Keratinocyte (primary cell): ENCODE results near the gene NFE2L1. TPM values are rescaled to one million over a fixed set of nuclear protein-coding genes. Genes with fewer than 3 reads are reported as not detected.

Experiments used
- DNase-seq: peaks from one replicate; pipeline ENCODE4 v3.0.0-alpha.2; 2011; ENCODE audit warnings: low read depth, missing footprints, low spot score
- FAIRE-seq: peaks from 2 replicates; lab custom pipeline; 2011; peaks lifted over from hg19 to GRCh38; lab: Jason Lieb, UNC
- H2AFZ ChIP-seq: 2 replicates; pipeline ENCODE4 v1.6.0; 2012; ENCODE audit warnings: low read length, control low read depth, inconsistent platforms; ENCODE audit not compliant: control insufficient read depth
- H3K27ac ChIP-seq: 2 replicates; pipeline ENCODE4 v1.5.1; 2011; ENCODE audit warnings: low read length; ENCODE audit not compliant: control insufficient read depth, insufficient read depth
- H3K27me3 ChIP-seq: 3 replicates; pipeline ENCODE4 v1.6.0; 2011; ENCODE audit warnings: low read length; ENCODE audit not compliant: control insufficient read depth, insufficient read depth; ENCODE audit errors: extremely low read depth
- H3K36me3 ChIP-seq, 2 experiments: 2 replicates in 1 of 2; 3 replicates in 1 of 2; pipeline ENCODE4 v1.5.1; 2011; ENCODE audit warnings: low read length in 2 of 2, mild to moderate bottlenecking in 1 of 2; ENCODE audit not compliant: control insufficient read depth in 2 of 2, insufficient read depth in 2 of 2; ENCODE audit errors: extremely low read depth in 1 of 2
- H3K4me1 ChIP-seq: 3 replicates; pipeline ENCODE4 v1.5.1; 2011; ENCODE audit warnings: low read length; ENCODE audit not compliant: control insufficient read depth, insufficient read depth; ENCODE audit errors: extremely low read depth
- H3K4me2 ChIP-seq: 3 replicates; pipeline ENCODE4 v1.6.0; 2011; ENCODE audit warnings: low read depth, low read length; ENCODE audit not compliant: control insufficient read depth, insufficient read depth; ENCODE audit errors: extremely low read depth
- H3K4me3 ChIP-seq, 3 experiments: fragments of 200-600 bp in 1 of 3; sonication (generic) in 1 of 3; 2 replicates in 2 of 3; 3 replicates in 1 of 3; pipeline ENCODE4 v1.5.1; 2011 to 2016; ENCODE audit warnings: low read length in 3 of 3, mild to moderate bottlenecking in 3 of 3, control low read depth in 2 of 3, inconsistent platforms in 1 of 3, low read depth in 1 of 3, mixed read lengths in 1 of 3, mixed run types in 1 of 3, moderate library complexity in 1 of 3; ENCODE audit not compliant: control insufficient read depth in 2 of 3, insufficient read depth in 2 of 3; ENCODE audit errors: extremely low read depth in 1 of 3
- H3K79me2 ChIP-seq: 2 replicates; pipeline ENCODE4 v1.6.0; 2012; ENCODE audit warnings: low read length; ENCODE audit not compliant: control insufficient read depth, insufficient read depth
- H3K9ac ChIP-seq: 3 replicates; pipeline ENCODE4 v1.6.0; 2011; ENCODE audit warnings: low read length; ENCODE audit not compliant: control insufficient read depth, insufficient read depth; ENCODE audit errors: extremely low read depth
- H3K9me1 ChIP-seq: 3 replicates; pipeline ENCODE4 v1.6.0; 2011; ENCODE audit warnings: low read length; ENCODE audit not compliant: control insufficient read depth, insufficient read depth; ENCODE audit errors: extremely low read depth
- H3K9me3 ChIP-seq: 2 replicates; pipeline ENCODE4 v1.5.1; 2012; ENCODE audit warnings: low read depth, low read length; ENCODE audit not compliant: control insufficient read depth
- H4K20me1 ChIP-seq: 3 replicates; pipeline ENCODE4 v1.6.0; 2011; ENCODE audit warnings: low read length; ENCODE audit not compliant: control insufficient read depth, insufficient read depth; ENCODE audit errors: extremely low read depth
- EZH2 ChIP-seq: IDR thresholded peaks from one replicate; pipeline ENCODE4 v1.6.1; 2012; ENCODE audit warnings: inconsistent platforms, mild to moderate bottlenecking, low read length, moderate library complexity
- dilution Hi-C: fragments of 300-500 bp; cut with MboI; formaldehyde crosslinking; loops from one replicate; pipeline ENCODE4 v1.7.0; 2020; ENCODE audit warnings: low sequenced_read_pairs; ENCODE audit not compliant: extremely low pct_ligation_motif_present
- polyA plus RNA-seq, 5 experiments: library from polyadenylated mRNA; depleted of rRNA in 3 of 5; stranded (reverse) in 3 of 5; stranded (forward) in 1 of 5; unstranded in 1 of 5; fragments of >200 nt; gene quantifications; 1 replicate in 1 of 5; 2 replicates in 3 of 5; 3 replicates in 1 of 5; pipeline versions ENCODE4 v1.2.1 to v1.2.3, GENCODE V29; 2011 to 2012; ENCODE audit warnings: missing spikeins in 2 of 5, low read depth in 1 of 5, low replicate concordance in 1 of 5
- TF ChIP-seq, protein P1 (sequence below), 3 experiments: IDR thresholded peaks in 1 of 3; conservative IDR thresholded peaks in 1 of 3; optimal IDR thresholded peaks in 1 of 3; 2 replicates in 2 of 3; 3 replicates in 1 of 3; pipeline versions ENCODE3 to v1.5.1; 2011; ENCODE audit warnings: low read length in 3 of 3, mild to moderate bottlenecking in 3 of 3, moderate library complexity in 2 of 3, control low read depth in 1 of 3, inconsistent platforms in 1 of 3; ENCODE audit not compliant: insufficient read depth in 2 of 3; ENCODE audit errors: extremely low read depth in 1 of 3

Gene NFE2L1
- polyA plus RNA-seq, 1 donor (not counting 4 experiments of a cell fraction or from before 2014, with no cell fraction given) = 208 TPM

DNA sequence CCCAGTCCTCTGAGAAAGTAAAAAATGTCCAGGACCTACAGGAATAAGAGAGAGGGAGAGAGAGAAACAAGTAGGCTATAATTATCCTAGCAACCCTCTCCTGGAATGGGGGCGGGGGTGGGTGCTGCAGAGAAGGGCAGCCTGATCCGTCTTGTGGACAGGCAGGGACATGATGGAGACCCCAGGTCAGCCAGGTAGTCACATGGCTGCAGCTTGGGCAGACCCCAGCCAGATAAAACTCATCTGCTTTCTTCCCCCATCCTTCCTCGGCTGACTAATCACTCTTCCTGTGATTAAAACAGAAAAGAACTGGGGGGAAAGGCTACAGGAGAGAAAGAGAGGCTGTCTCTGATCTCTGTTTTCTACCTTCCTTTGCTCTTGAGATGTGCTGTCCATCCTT, 43.2 kb upstream of the NFE2L1 start:
- peak overlapping the region; percentile 3 for H2AFZ ChIP-seq
- H3K27me3 ChIP-seq = no peaks in the 10 kb centered on the region
- H3K4me3 ChIP-seq = no peak overlapping the region
- no peak overlapping the region for H3K9ac ChIP-seq
- no peaks in the 10 kb centered on the region for H3K36me3 ChIP-seq
- no peak for DNase-seq
- H3K27ac ChIP-seq = no peak overlapping the region
- no peaks in the 10 kb centered on the region for H3K9me1 ChIP-seq
- peak overlapping the region; percentile 10 for H3K4me2 ChIP-seq
- no peaks in the 10 kb centered on the region for H3K9me3 ChIP-seq
- no peak for FAIRE-seq
- H4K20me1 ChIP-seq = no peaks in the 10 kb centered on the region
- peaks cover 19% of the 10 kb centered on the region for H3K4me1 ChIP-seq
- TF ChIP-seq, protein P1, sequence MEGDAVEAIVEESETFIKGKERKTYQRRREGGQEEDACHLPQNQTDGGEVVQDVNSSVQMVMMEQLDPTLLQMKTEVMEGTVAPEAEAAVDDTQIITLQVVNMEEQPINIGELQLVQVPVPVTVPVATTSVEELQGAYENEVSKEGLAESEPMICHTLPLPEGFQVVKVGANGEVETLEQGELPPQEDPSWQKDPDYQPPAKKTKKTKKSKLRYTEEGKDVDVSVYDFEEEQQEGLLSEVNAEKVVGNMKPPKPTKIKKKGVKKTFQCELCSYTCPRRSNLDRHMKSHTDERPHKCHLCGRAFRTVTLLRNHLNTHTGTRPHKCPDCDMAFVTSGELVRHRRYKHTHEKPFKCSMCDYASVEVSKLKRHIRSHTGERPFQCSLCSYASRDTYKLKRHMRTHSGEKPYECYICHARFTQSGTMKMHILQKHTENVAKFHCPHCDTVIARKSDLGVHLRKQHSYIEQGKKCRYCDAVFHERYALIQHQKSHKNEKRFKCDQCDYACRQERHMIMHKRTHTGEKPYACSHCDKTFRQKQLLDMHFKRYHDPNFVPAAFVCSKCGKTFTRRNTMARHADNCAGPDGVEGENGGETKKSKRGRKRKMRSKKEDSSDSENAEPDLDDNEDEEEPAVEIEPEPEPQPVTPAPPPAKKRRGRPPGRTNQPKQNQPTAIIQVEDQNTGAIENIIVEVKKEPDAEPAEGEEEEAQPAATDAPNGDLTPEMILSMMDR (optimal IDR thresholded peaks at IDR 0.05 in 1 of 3, IDR thresholded peaks at IDR 0.05 in 1 of 3, conservative IDR thresholded peaks at IDR 0.05 in 1 of 3; ENCODE audit: extremely low read depth in 1 of 3, insufficient read depth in 2 of 3, low read length in 3 of 3) = no peak
- no peak for TF ChIP-seq EZH2
- H3K79me2 ChIP-seq = no peaks in the 10 kb centered on the region
- dilution Hi-C loops = no loop called here

DNA sequence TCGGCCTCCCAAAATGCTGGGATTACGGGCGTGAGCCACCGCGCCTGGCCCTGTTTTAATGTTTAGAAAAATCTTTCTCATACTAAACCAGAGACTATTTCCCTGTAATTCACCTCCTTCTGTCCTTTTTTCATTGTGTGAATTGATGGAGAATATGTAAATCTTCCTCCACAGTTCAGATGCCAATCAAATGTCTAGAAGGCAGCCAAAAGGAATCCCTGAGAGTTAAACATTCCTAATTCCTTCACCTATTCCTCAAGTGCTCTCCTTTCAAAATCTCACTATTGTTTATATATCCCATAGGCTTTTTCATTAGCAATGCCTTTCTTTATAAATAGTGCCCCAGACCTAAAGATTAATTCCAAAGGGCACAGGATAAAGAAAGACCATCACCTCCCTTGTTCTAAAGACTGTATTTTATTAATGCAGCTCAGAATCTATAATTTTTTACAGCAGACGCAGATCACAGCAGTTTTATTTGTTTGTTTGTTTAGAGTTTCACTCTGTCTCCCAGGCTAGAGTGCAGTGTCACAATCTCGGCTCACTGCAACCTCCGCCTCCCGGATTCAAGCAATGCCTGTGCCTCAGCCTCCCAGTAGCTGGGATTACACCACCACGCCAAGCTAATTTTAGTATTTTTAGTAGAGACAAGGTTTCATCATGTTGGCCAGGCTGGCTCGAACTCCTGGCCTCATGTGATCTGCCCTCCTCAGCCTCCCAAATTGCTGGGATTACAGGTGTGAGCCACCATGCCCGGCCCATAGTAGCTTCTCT, 41.0 kb upstream of the NFE2L1 start:
- no peaks in the 10 kb centered on the region for H3K79me2 ChIP-seq
- H3K36me3 ChIP-seq = no peaks in the 10 kb centered on the region
- no peak overlapping the region for H3K9ac ChIP-seq
- FAIRE-seq (no peak), DNase-seq (no peak)
- H3K9me1 ChIP-seq = no peaks in the 10 kb centered on the region
- no peaks in the 10 kb centered on the region for H4K20me1 ChIP-seq
- H3K4me1 ChIP-seq = peaks cover 27% of the 10 kb centered on the region
- H2AFZ ChIP-seq = no peak overlapping the region
- no peak overlapping the region for H3K4me3 ChIP-seq
- TF ChIP-seq EZH2 = no peak
- TF ChIP-seq, protein P1 (optimal IDR thresholded peaks at IDR 0.05 in 1 of 3, IDR thresholded peaks at IDR 0.05 in 1 of 3, conservative IDR thresholded peaks at IDR 0.05 in 1 of 3; ENCODE audit: extremely low read depth in 1 of 3, insufficient read depth in 2 of 3, low read length in 3 of 3) = no peak
- dilution Hi-C loops = no loop called here
- H3K4me2 ChIP-seq = no peak overlapping the region
- no peak overlapping the region for H3K27ac ChIP-seq
- peaks cover 2% of the 10 kb centered on the region for H3K27me3 ChIP-seq
- H3K9me3 ChIP-seq = no peaks in the 10 kb centered on the region
